Keratinocyte (primary cell): ENCODE data around the gene CBY1. TPM values are rescaled to one million over a fixed set of nuclear protein-coding genes. Genes with fewer than 3 reads are reported as not detected.
A peak's percentile ranks its signal among the peaks of the same experiment; 100 is the strongest.

Experiments used
- DNase-seq: peaks from one replicate; pipeline ENCODE4 v3.0.0-alpha.2; 2011; ENCODE audit warnings: low read depth, missing footprints, low spot score
- FAIRE-seq: peaks from 2 replicates; lab custom pipeline; 2011; peaks lifted over from hg19 to GRCh38; lab: Jason Lieb, UNC
- H2AFZ ChIP-seq: 2 replicates; pipeline ENCODE4 v1.6.0; 2012; ENCODE audit warnings: low read length, control low read depth, inconsistent platforms; ENCODE audit not compliant: control insufficient read depth
- H3K27ac ChIP-seq: 2 replicates; pipeline ENCODE4 v1.5.1; 2011; ENCODE audit warnings: low read length; ENCODE audit not compliant: control insufficient read depth, insufficient read depth
- H3K27me3 ChIP-seq: 3 replicates; pipeline ENCODE4 v1.6.0; 2011; ENCODE audit warnings: low read length; ENCODE audit not compliant: control insufficient read depth, insufficient read depth; ENCODE audit errors: extremely low read depth
- H3K36me3 ChIP-seq, 2 experiments: 2 replicates in 1 of 2; 3 replicates in 1 of 2; pipeline ENCODE4 v1.5.1; 2011; ENCODE audit warnings: low read length in 2 of 2, mild to moderate bottlenecking in 1 of 2; ENCODE audit not compliant: control insufficient read depth in 2 of 2, insufficient read depth in 2 of 2; ENCODE audit errors: extremely low read depth in 1 of 2
- H3K4me1 ChIP-seq: 3 replicates; pipeline ENCODE4 v1.5.1; 2011; ENCODE audit warnings: low read length; ENCODE audit not compliant: control insufficient read depth, insufficient read depth; ENCODE audit errors: extremely low read depth
- H3K4me2 ChIP-seq: 3 replicates; pipeline ENCODE4 v1.6.0; 2011; ENCODE audit warnings: low read depth, low read length; ENCODE audit not compliant: control insufficient read depth, insufficient read depth; ENCODE audit errors: extremely low read depth
- H3K4me3 ChIP-seq, 3 experiments: fragments of 200-600 bp in 1 of 3; sonication (generic) in 1 of 3; 2 replicates in 2 of 3; 3 replicates in 1 of 3; pipeline ENCODE4 v1.5.1; 2011 to 2016; ENCODE audit warnings: low read length in 3 of 3, mild to moderate bottlenecking in 3 of 3, control low read depth in 2 of 3, inconsistent platforms in 1 of 3, low read depth in 1 of 3, mixed read lengths in 1 of 3, mixed run types in 1 of 3, moderate library complexity in 1 of 3; ENCODE audit not compliant: control insufficient read depth in 2 of 3, insufficient read depth in 2 of 3; ENCODE audit errors: extremely low read depth in 1 of 3
- H3K79me2 ChIP-seq: 2 replicates; pipeline ENCODE4 v1.6.0; 2012; ENCODE audit warnings: low read length; ENCODE audit not compliant: control insufficient read depth, insufficient read depth
- H3K9ac ChIP-seq: 3 replicates; pipeline ENCODE4 v1.6.0; 2011; ENCODE audit warnings: low read length; ENCODE audit not compliant: control insufficient read depth, insufficient read depth; ENCODE audit errors: extremely low read depth
- H3K9me1 ChIP-seq: 3 replicates; pipeline ENCODE4 v1.6.0; 2011; ENCODE audit warnings: low read length; ENCODE audit not compliant: control insufficient read depth, insufficient read depth; ENCODE audit errors: extremely low read depth
- H3K9me3 ChIP-seq: 2 replicates; pipeline ENCODE4 v1.5.1; 2012; ENCODE audit warnings: low read depth, low read length; ENCODE audit not compliant: control insufficient read depth
- H4K20me1 ChIP-seq: 3 replicates; pipeline ENCODE4 v1.6.0; 2011; ENCODE audit warnings: low read length; ENCODE audit not compliant: control insufficient read depth, insufficient read depth; ENCODE audit errors: extremely low read depth
- CTCF ChIP-seq, 3 experiments: IDR thresholded peaks in 1 of 3; conservative IDR thresholded peaks in 1 of 3; optimal IDR thresholded peaks in 1 of 3; 2 replicates in 2 of 3; 3 replicates in 1 of 3; pipeline versions ENCODE3 to v1.5.1; 2011; ENCODE audit warnings: low read length in 3 of 3, mild to moderate bottlenecking in 3 of 3, moderate library complexity in 2 of 3, control low read depth in 1 of 3, inconsistent platforms in 1 of 3; ENCODE audit not compliant: insufficient read depth in 2 of 3; ENCODE audit errors: extremely low read depth in 1 of 3
- EZH2 ChIP-seq: IDR thresholded peaks from one replicate; pipeline ENCODE4 v1.6.1; 2012; ENCODE audit warnings: inconsistent platforms, mild to moderate bottlenecking, low read length, moderate library complexity
- dilution Hi-C: fragments of 300-500 bp; cut with MboI; formaldehyde crosslinking; loops from one replicate; pipeline ENCODE4 v1.7.0; 2020; ENCODE audit warnings: low sequenced_read_pairs; ENCODE audit not compliant: extremely low pct_ligation_motif_present
- polyA plus RNA-seq, 5 experiments: library from polyadenylated mRNA; depleted of rRNA in 3 of 5; stranded (reverse) in 3 of 5; stranded (forward) in 1 of 5; unstranded in 1 of 5; fragments of >200 nt; gene quantifications; 1 replicate in 1 of 5; 2 replicates in 3 of 5; 3 replicates in 1 of 5; pipeline versions ENCODE4 v1.2.1 to v1.2.3, GENCODE V29; 2011 to 2012; ENCODE audit warnings: missing spikeins in 2 of 5, low read depth in 1 of 5, low replicate concordance in 1 of 5

Gene CBY1
- polyA plus RNA-seq, 1 donor (not counting 4 experiments of a cell fraction or from before 2014, with no cell fraction given), result 40.3 TPM

DNA sequence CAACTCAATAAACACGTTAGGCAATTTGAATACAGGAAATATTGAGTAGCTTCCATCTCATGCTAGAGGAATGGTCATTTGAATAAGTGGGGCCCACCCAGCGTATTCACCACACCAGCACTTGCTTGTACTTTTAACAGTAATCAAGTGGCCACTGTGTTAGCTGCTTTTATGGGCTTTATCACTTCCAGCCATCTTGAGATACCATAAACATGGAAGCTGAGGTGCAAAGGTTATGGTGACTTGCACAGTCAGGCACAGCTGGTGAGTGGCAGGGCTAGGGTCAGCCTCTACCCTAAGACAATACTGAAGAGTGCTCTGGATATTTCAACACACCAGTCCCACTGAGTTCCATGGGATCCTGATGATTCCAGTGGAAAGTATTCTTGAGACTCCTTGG lies 37.6 kb downstream of the CBY1 start:
- Histone ChIP-seq H3K27me3 (no peaks in the 10 kb centered on the region), H3K4me3 (no peak overlapping the region), H4K20me1 (no peaks in the 10 kb centered on the region), H3K9me1 (no peaks in the 10 kb centered on the region), H3K9me3 (no peaks in the 10 kb centered on the region), H3K36me3 (peaks cover 11 to 22% of the 10 kb centered on the region in 2 experiments), H2AFZ (no peak overlapping the region), H3K4me1 (peaks cover 38% of the 10 kb centered on the region), H3K9ac (no peak overlapping the region), H3K27ac (no peak overlapping the region), H3K79me2 (peaks cover 70% of the 10 kb centered on the region), H3K4me2 (no peak overlapping the region)
- dilution Hi-C loops, result no loop called here
- DNase-seq (no peak), FAIRE-seq (no peak)
- TF ChIP-seq EZH2, result no peak
- no peak for TF ChIP-seq CTCF (optimal IDR thresholded peaks at IDR 0.05 in 1 of 3, IDR thresholded peaks at IDR 0.05 in 1 of 3, conservative IDR thresholded peaks at IDR 0.05 in 1 of 3; ENCODE audit: extremely low read depth in 1 of 3, insufficient read depth in 2 of 3, low read length in 3 of 3)

DNA sequence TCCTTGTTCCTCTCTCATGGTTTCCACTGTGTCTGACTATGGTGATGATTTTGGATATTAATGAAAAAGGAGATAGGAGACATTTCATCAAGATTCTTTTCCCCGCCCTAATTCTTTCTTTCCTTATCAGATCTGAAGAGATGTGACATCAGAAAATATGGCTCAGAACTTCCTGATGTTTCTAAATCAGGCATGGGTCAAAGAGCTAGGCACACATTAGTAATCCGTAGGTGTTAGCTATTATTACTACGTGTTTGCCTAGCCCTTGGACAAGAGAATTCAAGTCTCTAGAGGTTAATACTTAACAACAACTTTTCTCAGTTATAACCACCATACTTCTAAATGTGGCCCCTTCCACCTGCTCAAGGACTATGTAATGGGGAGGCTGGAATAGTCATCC lies 38.5 kb downstream of the CBY1 start:
- H4K20me1 ChIP-seq, result no peaks in the 10 kb centered on the region
- H3K36me3 ChIP-seq, result peaks cover 9 to 21% of the 10 kb centered on the region in 2 experiments
- dilution Hi-C loops, result no loop called here
- H3K9ac ChIP-seq, result no peak overlapping the region
- no peak overlapping the region for H2AFZ ChIP-seq
- TF ChIP-seq EZH2, result no peak
- no peak for TF ChIP-seq CTCF (optimal IDR thresholded peaks at IDR 0.05 in 1 of 3, IDR thresholded peaks at IDR 0.05 in 1 of 3, conservative IDR thresholded peaks at IDR 0.05 in 1 of 3; ENCODE audit: extremely low read depth in 1 of 3, insufficient read depth in 2 of 3, low read length in 3 of 3)
- H3K79me2 ChIP-seq, result peaks cover 77% of the 10 kb centered on the region
- no peaks in the 10 kb centered on the region for H3K9me3 ChIP-seq
- peak overlapping the region; percentile 41 for H3K27ac ChIP-seq
- H3K4me3 ChIP-seq, result no peak overlapping the region
- DNase-seq (no peak), FAIRE-seq (no peak)
- no peaks in the 10 kb centered on the region for H3K9me1 ChIP-seq
- H3K4me2 ChIP-seq, result peak overlapping the region; percentile 34
- H3K27me3 ChIP-seq, result no peaks in the 10 kb centered on the region
- H3K4me1 ChIP-seq, result peaks cover 40% of the 10 kb centered on the region
